HG03159 (cell line): ENCODE measurements around the gene DTNB.
"Not testable (repeated sequence)": the region's sequence is repeated elsewhere in the genome, so short reads cannot be mapped to it uniquely, and the experiment has no call there.

ENCODE experiments used
- ATAC-seq: cut with Tn5 transposase; IDR thresholded peaks from one replicate; pipeline ENCODE4 v1.9.1; 2021; ENCODE audit warnings: mild to moderate bottlenecking, moderate library complexity; ENCODE audit not compliant: unreplicated experiment

Gene DTNB

GRCh38 chr2:25673300-25674076, at the start of gene DTNB:
TSS of gene DTNB (minus strand) at chr2:25673577. CDS start at chr2:25652660, 20,917 bp downstream.
- peak; percentile 69 for ATAC-seq

- ATAC-seq: no peak
These were observed 48.8 kb upstream of the DTNB start for GRCh38 chr2:25722224-25722623.

GRCh38 chr2:25720575-25720974, 47.2 kb upstream of the DTNB start:
- no peak for ATAC-seq

GRCh38 chr2:25714740-25715139, 41.4 kb upstream of the DTNB start:
- ATAC-seq: no peak

GRCh38 chr2:25712455-25712854, 39.1 kb upstream of the DTNB start:
- ATAC-seq: no peak

GRCh38 chr2:25711675-25712354, 38.4 kb upstream of the DTNB start:
- ATAC-seq: no peak

GRCh38 chr2:25710750-25711149, 37.4 kb upstream of the DTNB start:
- no peak for ATAC-seq

- no peak for ATAC-seq
These were observed 36.0 kb upstream of the DTNB start for GRCh38 chr2:25709349-25709748.

GRCh38 chr2:25707927-25708590, 34.7 kb upstream of the DTNB start:
- ATAC-seq: no peak

- not testable (repeated sequence) for ATAC-seq
These were observed 32.2 kb upstream of the DTNB start for GRCh38 chr2:25705575-25705974.

GRCh38 chr2:25701801-25702200, 28.4 kb upstream of the DTNB start:
- no peak for ATAC-seq

- no peak for ATAC-seq
These were observed 26.9 kb upstream of the DTNB start for GRCh38 chr2:25700221-25700660.

- ATAC-seq: no peak
These were observed 25.8 kb upstream of the DTNB start for GRCh38 chr2:25699216-25699615.

- no peak for ATAC-seq
These were observed 25.4 kb upstream of the DTNB start for GRCh38 chr2:25698752-25699151.

- ATAC-seq: no peak
These were observed 24.4 kb upstream of the DTNB start for GRCh38 chr2:25697559-25698341.

- ATAC-seq: no peak
These were observed 19.5 kb upstream of the DTNB start for GRCh38 chr2:25692737-25693445.

- ATAC-seq: no peak
These were observed 18.8 kb upstream of the DTNB start for GRCh38 chr2:25692143-25692542.

- ATAC-seq: no peak
These were observed 16.7 kb upstream of the DTNB start for GRCh38 chr2:25690058-25690457.

- ATAC-seq: no peak
These were observed 14.9 kb upstream of the DTNB start for GRCh38 chr2:25688236-25688635.

GRCh38 chr2:25685741-25686140, 12.4 kb upstream of the DTNB start:
- ATAC-seq: no peak
